Transverse colon (tissue), 4 donors: ENCODE measurements around the gene ING4.

Source experiments
- POLR2A ChIP-seq: fragments of 450-650 bp; IDR thresholded peaks from one replicate; pipeline ENCODE4 v1.6.1; 2016; ENCODE audit warnings: antibody characterized with exemption, mild to moderate bottlenecking, moderate library complexity
- POLR2AphosphoS5 ChIP-seq, 3 donors: sonication (generic); formaldehyde crosslinking; IDR thresholded peaks; one replicate each; pipeline ENCODE4 v1.6.1; 2016; ENCODE audit warnings: antibody characterized with exemption in 3 of 3
- TF ChIP-seq, protein P1 (sequence below), 5 experiments: fragments of 200-600 bp in 3 of 5; fragments of 450-650 bp in 2 of 5; sonication (generic) in 3 of 5; IDR thresholded peaks; 1 replicate in 2 of 5; 2 replicates in 3 of 5; pipeline ENCODE4 v1.5.1; 2016 to 2017; ENCODE audit warnings: antibody characterized with exemption in 5 of 5, inconsistent platforms in 3 of 5, mild to moderate bottlenecking in 2 of 5, moderate library complexity in 1 of 5

DNA sequence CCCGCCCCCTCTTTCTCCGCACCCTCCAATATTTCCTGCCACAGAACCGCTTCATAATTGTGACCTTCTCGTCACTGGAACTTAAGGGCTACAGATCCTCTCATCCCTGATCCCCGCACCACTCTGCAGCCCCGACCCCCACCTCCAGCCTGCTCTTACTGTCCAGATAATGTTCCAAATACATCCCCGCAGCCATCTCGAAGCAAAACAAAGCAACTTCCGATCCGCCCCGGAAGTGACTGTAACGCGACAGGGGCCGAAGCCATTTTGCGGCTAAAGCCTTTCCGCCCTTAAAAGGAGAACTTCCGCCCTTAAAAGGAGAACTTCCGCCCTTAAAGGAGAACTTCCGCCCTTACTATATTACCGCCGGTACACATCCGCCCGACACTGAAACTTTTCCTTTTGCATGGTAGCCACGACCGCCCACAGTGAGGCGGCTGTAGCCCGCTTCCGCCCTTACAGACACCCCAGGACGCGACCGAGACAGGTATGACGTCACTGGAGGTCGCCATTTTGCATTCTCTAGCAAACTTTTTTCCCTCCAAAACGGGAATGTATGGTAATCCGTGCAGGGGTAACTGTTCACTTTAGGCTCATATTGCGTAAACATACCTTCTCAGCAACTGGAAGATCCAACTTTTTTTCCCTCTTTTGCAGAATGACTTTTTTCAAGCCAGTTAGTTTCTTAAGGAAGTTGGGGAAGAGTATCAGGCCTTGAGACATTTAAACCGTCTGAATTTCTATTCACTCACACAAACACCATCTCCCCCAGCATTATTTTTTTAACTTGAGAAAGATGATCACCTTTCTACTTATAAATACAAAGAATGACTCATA, at the start of gene ING4:
- TF ChIP-seq POLR2AphosphoS5 (IDR thresholded peaks at IDR 0.05): peak; percentile 19 to 81 (median 72)
- TF ChIP-seq, protein P1, sequence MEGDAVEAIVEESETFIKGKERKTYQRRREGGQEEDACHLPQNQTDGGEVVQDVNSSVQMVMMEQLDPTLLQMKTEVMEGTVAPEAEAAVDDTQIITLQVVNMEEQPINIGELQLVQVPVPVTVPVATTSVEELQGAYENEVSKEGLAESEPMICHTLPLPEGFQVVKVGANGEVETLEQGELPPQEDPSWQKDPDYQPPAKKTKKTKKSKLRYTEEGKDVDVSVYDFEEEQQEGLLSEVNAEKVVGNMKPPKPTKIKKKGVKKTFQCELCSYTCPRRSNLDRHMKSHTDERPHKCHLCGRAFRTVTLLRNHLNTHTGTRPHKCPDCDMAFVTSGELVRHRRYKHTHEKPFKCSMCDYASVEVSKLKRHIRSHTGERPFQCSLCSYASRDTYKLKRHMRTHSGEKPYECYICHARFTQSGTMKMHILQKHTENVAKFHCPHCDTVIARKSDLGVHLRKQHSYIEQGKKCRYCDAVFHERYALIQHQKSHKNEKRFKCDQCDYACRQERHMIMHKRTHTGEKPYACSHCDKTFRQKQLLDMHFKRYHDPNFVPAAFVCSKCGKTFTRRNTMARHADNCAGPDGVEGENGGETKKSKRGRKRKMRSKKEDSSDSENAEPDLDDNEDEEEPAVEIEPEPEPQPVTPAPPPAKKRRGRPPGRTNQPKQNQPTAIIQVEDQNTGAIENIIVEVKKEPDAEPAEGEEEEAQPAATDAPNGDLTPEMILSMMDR (IDR thresholded peaks at IDR 0.05): peak in 1 of 5 experiments; percentile 29
- TF ChIP-seq POLR2A: peak; percentile 46
